Activated CD8-positive, alpha-beta memory T cell treated with anti-CD3 and anti-CD28 coated beads for 24 hours (primary cell): ENCODE measurements around the gene LTK.

Experiments used
- DNase-seq: peaks from one replicate; pipeline ENCODE4 v3.0.0-alpha.2; 2020

The LTK gene

GRCh38 chr15:41523097-41523496 lies 9.5 kb upstream of the LTK start:
- no peak for DNase-seq

GRCh38 chr15:41521614-41522013 lies 8.0 kb upstream of the LTK start:
- DNase-seq: no peak

DNA sequence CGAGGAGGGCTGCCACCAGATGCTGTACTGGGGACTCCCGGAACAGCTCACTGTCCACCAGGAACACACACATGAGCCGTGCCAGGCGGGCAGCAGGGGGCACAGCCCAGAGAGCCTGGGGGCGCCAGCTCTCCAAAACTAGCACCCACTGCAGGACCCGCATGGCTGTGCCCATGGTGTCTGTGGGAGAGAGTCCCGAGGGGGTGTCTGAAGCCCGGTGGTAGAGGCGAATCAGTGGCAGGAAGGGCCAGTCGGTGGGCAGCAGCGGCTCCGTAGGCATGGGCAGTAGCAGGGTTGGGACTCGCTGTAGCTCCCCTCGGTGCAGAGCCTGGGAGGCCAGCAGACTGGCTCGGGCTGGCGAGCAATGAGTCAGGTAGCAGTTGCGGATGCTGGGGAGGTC lies 7.0 kb upstream of the LTK start:
- DNase-seq: no peak

- DNase-seq: no peak
Observed at GRCh38 chr15:41517895-41518449, 4.3 kb upstream of the LTK start.

DNA sequence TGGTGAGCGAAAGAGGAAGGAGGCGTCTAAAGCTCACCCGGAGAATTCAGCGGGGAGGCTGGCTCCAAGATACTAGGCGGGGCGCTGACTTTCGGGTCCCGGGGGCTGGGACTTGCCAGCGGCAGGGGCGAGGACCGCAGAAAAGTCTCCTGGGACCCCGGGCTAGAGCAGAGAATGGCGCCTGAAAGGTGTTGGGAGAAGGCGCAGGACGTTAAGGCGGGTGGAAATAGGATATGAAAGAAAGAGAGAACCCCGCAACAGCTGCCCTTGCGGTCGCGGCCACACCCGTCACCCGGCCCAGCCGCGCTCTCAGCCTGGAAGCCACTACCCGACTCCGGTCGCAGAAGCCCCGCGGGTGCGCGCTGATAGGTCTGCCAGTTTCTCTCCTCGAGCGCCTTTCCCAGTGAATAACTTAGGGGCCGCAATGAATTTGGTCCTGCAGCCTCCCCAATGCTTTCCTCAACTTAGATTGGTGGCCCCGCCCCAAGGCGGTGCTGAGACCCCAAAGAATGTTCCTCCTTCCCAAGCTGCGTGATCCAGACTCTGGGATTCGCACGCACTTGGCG lies 604 bp downstream of the LTK start:
- DNase-seq: no peak

GRCh38 chr15:41512512-41512939 lies 1.1 kb downstream of the LTK start:
- no peak for DNase-seq

DNA sequence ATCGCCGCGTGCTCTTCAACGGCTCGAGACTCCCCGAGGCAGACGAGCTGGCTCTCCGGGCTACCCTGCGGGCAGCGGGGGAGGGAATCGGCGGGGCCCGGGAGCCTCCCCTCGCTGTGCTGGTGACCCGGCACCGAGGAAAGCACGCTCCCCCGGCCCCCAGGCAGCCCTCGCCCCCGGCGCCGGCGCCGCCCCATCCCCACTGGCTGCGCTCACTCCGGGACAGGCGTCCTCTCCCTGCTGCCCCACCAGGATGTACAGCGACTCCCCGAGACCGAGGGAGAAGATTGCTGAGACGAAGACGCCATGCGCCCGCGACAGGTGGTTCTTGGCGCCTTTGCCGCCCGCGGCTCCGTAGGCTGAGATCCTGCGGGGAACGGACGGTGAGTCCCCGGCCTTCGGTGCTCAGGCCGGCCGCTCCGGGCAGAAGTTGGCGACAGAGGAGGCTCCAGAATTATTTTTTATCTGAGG lies 1.7 kb downstream of the LTK start:
- peak; percentile 72 for DNase-seq

DNA sequence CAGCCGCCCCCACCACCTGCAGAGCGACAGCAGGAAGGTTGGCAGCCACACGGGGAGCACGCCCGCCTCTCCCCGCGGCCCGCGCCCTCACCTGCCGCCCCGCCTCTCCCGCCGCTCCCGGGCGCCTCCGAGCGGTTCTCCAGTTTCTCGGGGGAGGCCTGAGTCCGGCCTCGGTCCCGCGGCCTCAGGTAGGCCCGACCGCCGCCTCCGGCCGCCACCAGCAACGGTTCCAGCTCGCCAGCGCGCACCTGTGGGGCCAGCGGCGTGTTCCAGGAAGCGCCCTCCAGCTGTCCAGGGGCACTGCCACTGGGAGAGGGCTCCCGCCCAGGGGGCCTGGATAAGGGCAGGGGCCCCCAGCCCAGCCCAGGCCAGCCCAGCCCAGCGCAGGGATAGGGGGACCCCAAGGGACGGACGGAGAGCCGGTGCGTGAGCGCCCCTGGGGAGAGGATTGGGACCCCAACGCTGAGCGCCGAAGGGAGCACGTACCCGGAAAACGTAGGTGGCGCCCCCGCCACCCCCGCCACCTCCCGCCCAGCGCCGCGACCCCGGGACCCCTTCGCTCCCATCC lies 2.2 kb downstream of the LTK start:
- no peak for DNase-seq

GRCh38 chr15:41510728-41511127 lies 2.9 kb downstream of the LTK start:
- no peak for DNase-seq

DNA sequence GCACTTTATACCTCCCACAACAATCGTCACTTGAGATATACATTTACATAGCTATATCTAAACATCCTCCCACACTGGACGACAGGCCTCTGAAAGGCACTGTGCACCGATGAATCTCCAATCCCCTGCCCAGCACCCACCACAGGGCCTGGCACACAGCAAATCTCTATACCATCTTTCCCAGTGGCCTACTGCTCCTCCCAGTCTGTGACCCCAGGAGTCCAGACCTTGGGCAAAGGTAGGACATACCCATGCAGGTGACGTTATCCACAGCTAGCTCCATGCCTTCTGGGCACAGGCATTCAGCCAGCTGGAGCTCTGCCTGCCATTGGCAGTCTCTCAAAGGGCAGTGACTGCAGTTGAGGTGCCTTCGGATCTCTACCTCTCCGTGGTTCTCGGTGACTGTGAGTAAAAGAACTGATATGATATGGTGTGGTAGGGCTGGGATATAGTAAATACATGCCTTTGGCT lies 5.8 kb downstream of the LTK start:
- no peak for DNase-seq

- no peak for DNase-seq
Observed at GRCh38 chr15:41506796-41507341, 6.8 kb downstream of the LTK start.

DNA sequence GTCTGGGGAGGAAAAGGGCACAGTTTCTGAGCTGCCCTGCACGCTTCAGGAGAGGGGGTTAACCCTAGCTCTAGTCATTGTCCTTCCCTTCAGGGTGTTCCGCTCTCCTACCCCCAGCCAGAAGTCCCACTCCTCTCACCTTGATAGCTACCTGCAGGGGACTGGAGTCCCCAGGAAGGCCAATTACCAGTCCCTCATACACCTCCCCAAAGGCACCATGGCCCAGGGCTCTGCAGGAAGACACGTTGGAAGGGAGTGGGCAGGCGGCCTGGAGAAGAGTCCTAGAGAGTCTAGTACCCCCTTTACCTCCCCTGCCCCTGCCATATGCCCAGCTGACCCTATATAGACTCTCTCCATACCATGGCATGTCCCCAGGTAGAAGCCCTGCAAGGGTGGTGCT lies 7.9 kb downstream of the LTK start:
- no peak for DNase-seq

- no peak for DNase-seq
Observed at GRCh38 chr15:41504751-41505492, 8.7 kb downstream of the LTK start.

DNA sequence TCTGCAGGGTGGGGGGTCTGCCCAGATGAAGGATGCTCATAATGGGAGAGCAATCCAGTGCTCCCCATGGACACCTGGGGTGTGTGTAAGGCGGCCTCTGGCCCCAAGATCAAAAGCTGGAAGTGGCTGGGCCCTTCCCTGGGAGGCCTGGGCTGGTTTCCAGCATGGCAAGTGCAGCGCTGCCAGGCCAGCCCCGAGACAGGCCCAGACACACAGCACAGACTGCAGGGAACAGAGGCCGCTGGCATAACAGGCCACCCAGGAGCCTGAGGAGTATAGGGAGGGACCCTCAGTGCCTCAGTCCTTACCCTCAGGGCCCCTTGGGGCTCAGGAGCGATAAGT lies 10.0 kb downstream of the LTK start:
- no peak for DNase-seq

- no peak for DNase-seq
Observed at GRCh38 chr15:41502795-41503668, 10.6 kb downstream of the LTK start.

DNA sequence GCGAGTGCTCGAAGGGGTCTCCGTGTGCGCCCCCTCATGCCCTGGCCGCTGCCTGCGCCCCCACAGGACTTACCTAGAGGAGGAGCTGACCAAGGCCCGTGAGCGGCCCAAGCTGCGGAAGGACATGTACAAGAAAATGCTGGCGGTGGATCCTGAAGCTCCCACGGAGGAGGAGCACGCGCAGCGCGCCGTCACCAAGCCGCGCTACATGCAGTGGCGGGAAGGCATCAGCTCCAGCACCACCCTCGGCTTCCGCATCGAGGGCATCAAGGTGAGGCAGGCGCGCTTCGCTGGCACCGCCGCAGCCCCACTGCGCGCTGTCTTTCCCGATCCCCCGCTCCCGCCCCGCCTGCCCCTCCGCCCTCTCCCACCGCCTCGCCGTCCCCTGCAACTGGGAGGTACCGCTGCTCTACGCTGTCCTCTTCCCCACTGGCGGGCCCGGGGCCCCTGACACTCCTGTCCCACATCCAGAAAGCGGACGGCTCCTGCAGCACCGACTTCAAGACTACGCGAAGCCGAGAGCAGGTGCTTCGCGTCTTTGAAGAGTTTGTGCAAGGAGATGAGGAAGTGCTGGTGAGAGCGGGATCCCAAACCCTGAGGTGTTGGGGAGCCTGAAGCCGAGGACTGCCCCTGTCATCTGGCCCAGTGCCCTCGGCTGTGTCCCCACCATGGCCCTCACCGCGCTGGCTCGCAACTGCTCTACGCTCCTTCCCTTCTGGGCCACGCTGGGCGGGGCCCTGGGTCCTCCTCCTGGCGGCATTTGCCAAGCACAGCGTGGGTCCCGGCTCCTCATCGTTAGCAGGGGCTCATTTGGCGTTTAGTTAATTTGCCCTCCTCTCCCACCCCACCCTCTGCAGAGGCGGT lies 11.5 kb downstream of the LTK start:
- DNase-seq: peak; percentile 76

DNA sequence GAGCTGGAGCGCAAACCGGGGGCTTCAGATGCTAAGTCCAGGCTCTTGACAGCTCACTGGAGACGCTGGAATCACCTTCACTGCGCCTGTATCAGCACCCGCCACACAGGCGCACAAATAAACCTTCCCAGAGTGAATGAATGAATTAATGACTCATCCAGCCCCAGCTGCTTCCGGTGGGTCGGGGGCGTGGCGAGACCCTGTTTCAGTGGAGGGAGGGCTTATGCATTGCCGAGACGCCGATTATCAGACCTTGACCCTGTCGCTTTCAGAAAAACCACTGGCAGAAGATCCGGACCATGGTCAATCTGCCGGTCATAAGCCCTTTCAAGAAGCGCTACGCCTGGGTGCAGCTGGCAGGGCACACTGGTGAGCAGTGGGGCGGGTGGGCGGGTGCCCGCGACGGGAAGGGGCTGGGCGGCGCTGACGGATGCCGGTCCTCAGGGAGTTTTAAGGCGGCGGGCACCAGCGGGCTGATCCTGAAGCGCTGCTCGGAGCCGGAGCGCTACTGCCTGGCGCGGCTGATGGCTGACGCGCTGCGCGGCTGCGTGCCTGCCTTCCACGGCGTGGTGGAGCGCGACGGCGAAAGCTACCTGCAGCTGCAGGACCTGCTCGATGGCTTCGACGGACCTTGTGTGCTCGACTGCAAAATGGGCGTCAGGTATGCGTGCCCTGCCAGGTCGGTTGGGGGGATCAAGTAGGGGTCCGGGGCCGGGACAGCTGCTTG lies 12.3 kb downstream of the LTK start:
- DNase-seq: peak; percentile 71

DNA sequence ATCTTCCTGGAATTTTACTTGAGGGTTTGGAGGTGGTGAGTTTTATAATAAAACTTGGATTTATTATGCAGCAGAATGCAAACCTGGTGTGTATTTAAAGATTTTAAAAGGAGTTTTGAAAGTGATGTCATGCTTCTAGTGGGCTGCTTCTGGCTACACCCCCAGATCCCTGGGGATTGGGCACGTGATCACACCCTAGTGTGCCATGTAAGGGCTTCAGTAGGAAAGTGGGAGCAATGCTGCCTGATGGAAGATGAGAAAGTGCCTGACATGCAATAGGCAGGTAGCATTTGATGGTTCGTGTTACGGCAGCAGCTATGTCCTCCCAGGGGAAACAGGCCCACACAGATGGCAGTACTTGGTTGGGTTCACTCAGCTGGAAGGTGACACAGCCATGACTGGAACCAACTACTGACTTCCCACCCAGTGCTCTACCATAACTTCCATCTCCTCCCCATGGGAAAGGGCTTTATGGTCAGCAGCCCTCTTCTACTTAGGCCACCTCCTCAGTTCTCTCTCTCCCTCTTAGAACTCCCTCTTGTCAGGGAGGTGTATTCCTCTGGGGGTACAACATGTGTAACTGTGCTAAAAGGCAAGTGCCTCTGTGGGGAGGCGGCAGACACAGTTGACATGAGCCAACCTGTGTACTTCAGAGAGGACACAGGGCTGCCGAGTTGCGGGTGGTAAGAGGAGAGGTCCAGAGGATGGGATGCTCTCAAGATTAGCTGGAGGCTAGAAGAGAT lies 14.3 kb downstream of the LTK start:
- DNase-seq: no peak

DNA sequence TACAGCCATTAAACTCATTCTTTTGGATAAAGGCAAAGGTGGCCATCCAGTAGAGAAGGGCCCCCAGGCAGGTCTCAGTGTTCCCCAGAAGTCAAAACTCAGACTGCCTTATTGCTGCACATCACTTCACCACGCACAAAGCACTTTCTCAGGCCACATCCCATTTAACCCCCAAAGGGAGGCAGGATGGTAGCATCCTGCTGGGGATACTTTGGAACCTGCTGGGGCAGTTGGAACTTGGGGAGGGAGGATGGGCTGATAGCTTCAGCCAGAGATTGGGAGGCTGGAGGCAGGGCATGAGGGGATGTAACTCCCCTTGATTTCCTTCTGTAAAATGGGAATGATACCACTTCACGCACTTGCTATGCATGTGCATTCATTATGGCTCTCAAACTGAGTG lies 15.0 kb downstream of the LTK start:
- no peak for DNase-seq
